GM21381 (cell line): Measurements from ENCODE around the gene DMAC2L.
A peak's percentile ranks its signal among the peaks of the same experiment; 100 is the strongest.
"Not testable (repeated sequence)": the region's sequence is repeated elsewhere in the genome, so short reads cannot be mapped to it uniquely, and the experiment has no call there.

Experiments used
- ATAC-seq: cut with Tn5 transposase; IDR thresholded peaks from one replicate; pipeline ENCODE4 v1.9.1; 2021; ENCODE audit warnings: mild to moderate bottlenecking, moderate library complexity; ENCODE audit not compliant: unreplicated experiment

DMAC2L gene

GRCh38 chr14:50353126-50353525 is 41.0 kb downstream of the DMAC2L start:
- no peak for ATAC-seq

- no peak for ATAC-seq
Observed at GRCh38 chr14:50354527-50354926, 42.4 kb downstream of the DMAC2L start.

- no peak for ATAC-seq
Observed at GRCh38 chr14:50355692-50356091, 43.6 kb downstream of the DMAC2L start.

GRCh38 chr14:50356283-50356682 is 44.2 kb downstream of the DMAC2L start:
- ATAC-seq: not testable (repeated sequence)

- no peak for ATAC-seq
Observed at GRCh38 chr14:50357124-50357523, 45.0 kb downstream of the DMAC2L start.

- no peak for ATAC-seq
Observed at GRCh38 chr14:50357753-50358395, 45.8 kb downstream of the DMAC2L start.

GRCh38 chr14:50359631-50360030 is 47.5 kb downstream of the DMAC2L start:
- ATAC-seq: no peak

- no peak for ATAC-seq
Observed at GRCh38 chr14:50360093-50360492, 48.0 kb downstream of the DMAC2L start.

- ATAC-seq: no peak
Observed at GRCh38 chr14:50360851-50361250, 48.7 kb downstream of the DMAC2L start.

GRCh38 chr14:50361473-50362403 is 49.6 kb downstream of the DMAC2L start:
- not testable (repeated sequence) for ATAC-seq

- ATAC-seq: peak; percentile 12
Observed at GRCh38 chr14:50362764-50363713, 50.9 kb downstream of the DMAC2L start.

- peak; percentile 95 for ATAC-seq
Observed at GRCh38 chr14:50363714-50364111, 51.6 kb downstream of the DMAC2L start.

- no peak for ATAC-seq
Observed at GRCh38 chr14:50364792-50365191, 52.7 kb downstream of the DMAC2L start.

GRCh38 chr14:50365572-50365971 is 53.4 kb downstream of the DMAC2L start:
- ATAC-seq: not testable (repeated sequence)

- ATAC-seq: no peak
Observed at GRCh38 chr14:50366115-50366514, 54.0 kb downstream of the DMAC2L start.

GRCh38 chr14:50366589-50366988 is 54.5 kb downstream of the DMAC2L start:
- no peak for ATAC-seq

- ATAC-seq: no peak
Observed at GRCh38 chr14:50371546-50371945, 59.4 kb downstream of the DMAC2L start.

GRCh38 chr14:50373959-50374358 is 61.8 kb downstream of the DMAC2L start:
- no peak for ATAC-seq

GRCh38 chr14:50375760-50376159 is 63.6 kb downstream of the DMAC2L start:
- no peak for ATAC-seq
